ENCODE data around the gene ADAM8. TPM values are rescaled to one million over a fixed set of nuclear protein-coding genes. Genes with fewer than 3 reads are reported as not detected.

The ADAM8 gene
- total RNA-seq, 1 experiment from 2014 or later = 113 TPM

DNA sequence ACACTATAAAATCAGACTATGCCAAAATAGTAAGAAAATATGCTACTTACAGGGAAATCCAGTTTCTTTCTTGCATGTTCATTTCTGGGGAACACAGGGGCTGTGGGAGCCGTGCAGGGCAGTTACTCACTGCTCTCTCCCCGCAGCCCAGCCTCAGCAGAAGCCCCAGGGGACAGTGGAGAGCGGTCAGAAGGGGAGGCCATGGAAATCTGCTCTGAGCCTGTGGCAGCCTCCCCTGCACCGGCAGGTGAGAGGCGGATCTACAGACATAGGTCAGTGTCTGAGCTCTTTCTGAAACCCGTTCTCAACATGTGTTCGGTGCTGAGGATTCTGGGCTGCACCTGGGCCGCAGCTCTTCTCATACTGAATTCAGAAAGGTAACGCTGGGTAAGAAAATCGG is 34.9 kb upstream of the ADAM8 start:
- Histone ChIP-seq H3K9ac (ENCODE audit: low read length) (no peak overlapping the region), H3K4me3 (ENCODE audit: low read length) (no peak overlapping the region), H3K27ac (ENCODE audit: low read length) (no peak overlapping the region), H3K4me1 (ENCODE audit: insufficient read depth, low read length) (peaks cover 17% of the 10 kb centered on the region), H3K9me3 (ENCODE audit: low read length) (no peaks in the 10 kb centered on the region), H3K9me2 (replicated peaks; ENCODE audit: low read length) (no peaks in the 10 kb centered on the region), H3K27me3 (ENCODE audit: low read length) (no peaks in the 10 kb centered on the region), H3K79me2 (ENCODE audit: low read length) (peaks cover 34% of the 10 kb centered on the region), H4K20me1 (ENCODE audit: low read length) (peaks cover 9% of the 10 kb centered on the region; the same call in 1 of the 2 replicates), H2AFZ (ENCODE audit: low read length) (no peak overlapping the region), H3K4me2 (ENCODE audit: low read length) (no peak overlapping the region), H3F3A (ENCODE audit: low read length, unreplicated experiment) (no peaks in the 10 kb centered on the region), H3K36me3 (ENCODE audit: low read depth, low read length) (peaks cover 4% of the 10 kb centered on the region; the same call in 1 of the 2 replicates)
- ChIA-PET CTCF (no interaction called here), POLR2A (ENCODE audit: unreplicated experiment) (no interaction called here)
- DNase-seq (no peak), ATAC-seq (no peak)
- BruUV-seq (replicated peaks) = no TSS peak
- intact Hi-C loops (cut with micrococcal nuclease) = no loop called here
- TF ChIP-seq, protein P1, sequence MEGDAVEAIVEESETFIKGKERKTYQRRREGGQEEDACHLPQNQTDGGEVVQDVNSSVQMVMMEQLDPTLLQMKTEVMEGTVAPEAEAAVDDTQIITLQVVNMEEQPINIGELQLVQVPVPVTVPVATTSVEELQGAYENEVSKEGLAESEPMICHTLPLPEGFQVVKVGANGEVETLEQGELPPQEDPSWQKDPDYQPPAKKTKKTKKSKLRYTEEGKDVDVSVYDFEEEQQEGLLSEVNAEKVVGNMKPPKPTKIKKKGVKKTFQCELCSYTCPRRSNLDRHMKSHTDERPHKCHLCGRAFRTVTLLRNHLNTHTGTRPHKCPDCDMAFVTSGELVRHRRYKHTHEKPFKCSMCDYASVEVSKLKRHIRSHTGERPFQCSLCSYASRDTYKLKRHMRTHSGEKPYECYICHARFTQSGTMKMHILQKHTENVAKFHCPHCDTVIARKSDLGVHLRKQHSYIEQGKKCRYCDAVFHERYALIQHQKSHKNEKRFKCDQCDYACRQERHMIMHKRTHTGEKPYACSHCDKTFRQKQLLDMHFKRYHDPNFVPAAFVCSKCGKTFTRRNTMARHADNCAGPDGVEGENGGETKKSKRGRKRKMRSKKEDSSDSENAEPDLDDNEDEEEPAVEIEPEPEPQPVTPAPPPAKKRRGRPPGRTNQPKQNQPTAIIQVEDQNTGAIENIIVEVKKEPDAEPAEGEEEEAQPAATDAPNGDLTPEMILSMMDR (conservative IDR thresholded peaks at IDR 0.05; ENCODE audit: low read depth, low read length) = no peak

DNA sequence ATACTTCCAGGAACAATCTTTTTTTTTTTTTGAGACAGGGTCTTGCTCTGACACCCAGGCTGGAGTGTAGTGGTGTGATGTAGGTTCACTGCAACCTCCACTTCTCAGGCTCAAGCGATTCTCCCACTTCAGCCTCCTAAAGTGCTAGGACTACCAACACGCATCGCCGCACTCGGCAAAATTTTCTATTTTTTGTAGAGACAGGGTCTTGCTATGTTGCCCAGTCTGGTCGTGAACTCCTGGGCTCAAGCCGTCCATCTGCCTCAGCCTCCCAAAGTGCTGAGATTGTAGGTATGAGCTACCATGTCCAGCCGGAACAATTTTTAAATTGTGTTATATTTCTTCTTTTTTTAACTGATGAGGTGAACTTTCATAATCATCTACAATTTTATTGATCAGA is 34.1 kb upstream of the ADAM8 start:
- Histone ChIP-seq H3K4me3 (ENCODE audit: low read length) (no peak overlapping the region), H2AFZ (ENCODE audit: low read length) (no peak overlapping the region), H3F3A (ENCODE audit: low read length, unreplicated experiment) (no peaks in the 10 kb centered on the region), H3K27ac (ENCODE audit: low read length) (no peak overlapping the region), H3K36me3 (ENCODE audit: low read depth, low read length) (peaks cover 4% of the 10 kb centered on the region; the same call in 1 of the 2 replicates), H3K79me2 (ENCODE audit: low read length) (peaks cover 41% of the 10 kb centered on the region), H4K20me1 (ENCODE audit: low read length) (peaks cover 9% of the 10 kb centered on the region; the same call in 1 of the 2 replicates), H3K4me2 (ENCODE audit: low read length) (peak overlapping the region; percentile 90; the same call in 1 of the 2 replicates), H3K4me1 (ENCODE audit: insufficient read depth, low read length) (peaks cover 17% of the 10 kb centered on the region), H3K27me3 (ENCODE audit: low read length) (no peaks in the 10 kb centered on the region), H3K9me3 (ENCODE audit: low read length) (no peaks in the 10 kb centered on the region), H3K9ac (ENCODE audit: low read length) (no peak overlapping the region), H3K9me2 (replicated peaks; ENCODE audit: low read length) (no peaks in the 10 kb centered on the region)
- DNase-seq (no peak), ATAC-seq (no peak)
- ChIA-PET CTCF (no interaction called here), POLR2A (ENCODE audit: unreplicated experiment) (no interaction called here)
- TF ChIP-seq EZH2phosphoT487 (IDR thresholded peaks at IDR 0.05; ENCODE audit: borderline replicate concordance, low read length) (no peak), EZH2 (IDR thresholded peaks at IDR 0.05; ENCODE audit: low read length, unreplicated experiment) (no peak)
- TF ChIP-seq, protein P1 (conservative IDR thresholded peaks at IDR 0.05; ENCODE audit: low read depth, low read length) = no peak
- intact Hi-C loops (cut with micrococcal nuclease) = no loop called here
- BruUV-seq (replicated peaks) = no TSS peak

DNA sequence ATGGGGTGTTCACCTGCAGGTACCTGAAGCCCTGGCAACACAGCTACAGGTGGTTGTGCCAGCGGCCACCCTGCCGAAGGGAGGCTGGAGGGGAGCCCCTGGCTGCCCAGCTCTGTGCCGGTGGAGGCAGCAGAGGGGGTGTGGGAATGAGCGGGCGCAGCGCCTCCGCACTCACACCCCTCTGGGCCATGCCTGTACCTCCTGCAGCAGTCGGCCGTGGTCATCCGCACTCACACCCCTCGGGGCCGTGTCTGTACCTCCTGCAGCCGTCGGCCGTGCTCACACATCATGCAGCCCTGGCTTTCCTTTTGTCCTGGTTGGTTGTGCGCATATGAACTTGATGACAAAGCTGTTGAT is 33.7 kb upstream of the ADAM8 start:
- no peak overlapping the region for H3K9ac ChIP-seq (ENCODE audit: low read length)
- no peak overlapping the region for H2AFZ ChIP-seq (ENCODE audit: low read length)
- H3K4me1 ChIP-seq (ENCODE audit: insufficient read depth, low read length) = peaks cover 17% of the 10 kb centered on the region
- CTCF ChIA-PET = no interaction called here
- POLR2A ChIA-PET (ENCODE audit: unreplicated experiment) = no interaction called here
- peak overlapping the region; percentile 90 for H3K4me2 ChIP-seq (ENCODE audit: low read length)
- BruUV-seq (replicated peaks) = no TSS peak
- no peak overlapping the region for H3K27ac ChIP-seq (ENCODE audit: low read length)
- H3K27me3 ChIP-seq (ENCODE audit: low read length) = no peaks in the 10 kb centered on the region
- peaks cover 4% of the 10 kb centered on the region; the same call in 1 of the 2 replicates for H3K36me3 ChIP-seq (ENCODE audit: low read depth, low read length)
- no peak for ATAC-seq
- no peaks in the 10 kb centered on the region for H3K9me3 ChIP-seq (ENCODE audit: low read length)
- no peak for DNase-seq
- H3K4me3 ChIP-seq (ENCODE audit: low read length) = peak overlapping the region; percentile 77
- H3F3A ChIP-seq (ENCODE audit: low read length, unreplicated experiment) = no peaks in the 10 kb centered on the region
- TF ChIP-seq EZH2phosphoT487 (IDR thresholded peaks at IDR 0.05; ENCODE audit: borderline replicate concordance, low read length) = no peak
- TF ChIP-seq EZH2 (IDR thresholded peaks at IDR 0.05; ENCODE audit: low read length, unreplicated experiment) = no peak
- TF ChIP-seq, protein P1 (conservative IDR thresholded peaks at IDR 0.05; ENCODE audit: low read depth, low read length) = no peak
- peaks cover 9% of the 10 kb centered on the region; the same call in 1 of the 2 replicates for H4K20me1 ChIP-seq (ENCODE audit: low read length)
- no peaks in the 10 kb centered on the region for H3K9me2 ChIP-seq (replicated peaks; ENCODE audit: low read length)
- intact Hi-C loops (cut with micrococcal nuclease) = no loop called here
- peaks cover 46% of the 10 kb centered on the region for H3K79me2 ChIP-seq (ENCODE audit: low read length)

Data from PC-3 (cell line).